MCF 10A (cell line): Measurements from ENCODE around the gene ARL14EPL. TPM values are rescaled to one million over a fixed set of nuclear protein-coding genes. Genes with fewer than 3 reads are reported as not detected.

ENCODE experiments used
- BruUV-seq: library from RNA; stranded (reverse); fragments of 400-500 nt; replicated peaks from 2 replicates; lab custom pipeline; 2021; lab: Mats Ljungman, UMichigan
- CTCF ChIA-PET: fragments of 300-600 bp; sonication (Branson Sonifier 250); formaldehyde crosslinking; extraction: SDS; loops from one replicate; lab custom pipeline; 2021; ENCODE audit warnings: antibody characterized with exemption, inconsistent platforms; lab: Yijun Ruan, JAX
- POLR2A ChIA-PET: fragments of 300-600, 350-650 bp; sonication (Branson Sonifier 250); formaldehyde crosslinking; extraction: SDS; loops from one replicate; lab custom pipeline; 2020; ENCODE audit warnings: antibody characterized with exemption, inconsistent platforms; lab: Yijun Ruan, JAX
- DNase-seq: peaks from one replicate; pipeline ENCODE4 v3.0.0-alpha.2; 2018; ENCODE audit not compliant: unreplicated experiment
- H3K27ac Mint-ChIP-seq: one replicate; pipeline ENCODE4 v1.8.0; 2022; ENCODE audit warnings: mild to moderate bottlenecking, low read depth, mixed read lengths; ENCODE audit not compliant: unreplicated experiment
- H3K27me3 Mint-ChIP-seq: one replicate; pipeline ENCODE4 v1.8.0; 2022; ENCODE audit warnings: mixed read lengths; ENCODE audit not compliant: insufficient read depth, unreplicated experiment
- H3K36me3 Mint-ChIP-seq: one replicate; pipeline ENCODE4 v1.8.0; 2022; ENCODE audit warnings: mild to moderate bottlenecking, moderate library complexity, mixed read lengths; ENCODE audit not compliant: insufficient read depth, unreplicated experiment
- H3K4me1 Mint-ChIP-seq: one replicate; pipeline ENCODE4 v1.8.0; 2022; ENCODE audit warnings: mixed read lengths; ENCODE audit not compliant: insufficient read depth, unreplicated experiment
- H3K4me3 Mint-ChIP-seq: one replicate; pipeline ENCODE4 v1.8.0; 2022; ENCODE audit warnings: mild to moderate bottlenecking, moderate library complexity, mixed read lengths; ENCODE audit not compliant: unreplicated experiment
- H3K9me3 Mint-ChIP-seq: one replicate; pipeline ENCODE4 v1.8.0; 2022; ENCODE audit warnings: mixed read lengths; ENCODE audit not compliant: unreplicated experiment
- CTCF ChIP-seq: fragments of 200-600 bp; IDR thresholded peaks from one replicate; pipeline ENCODE4 v1.8.0; 2022; ENCODE audit warnings: antibody characterized with exemption, mild to moderate bottlenecking; ENCODE audit not compliant: unreplicated experiment
- intact Hi-C: fragments of 100-400 bp; cut with micrococcal nuclease; formaldehyde crosslinking; loops from 2 replicates; pipeline ENCODE4 v1.14.1; 2022
- total RNA-seq: library from RNA; stranded (reverse); gene quantifications from 2 replicates; pipeline ENCODE4 v1.2.3, GENCODE V29; 2022

The ARL14EPL gene
- total RNA-seq, 1 experiment from 2014 or later: not detected

DNA sequence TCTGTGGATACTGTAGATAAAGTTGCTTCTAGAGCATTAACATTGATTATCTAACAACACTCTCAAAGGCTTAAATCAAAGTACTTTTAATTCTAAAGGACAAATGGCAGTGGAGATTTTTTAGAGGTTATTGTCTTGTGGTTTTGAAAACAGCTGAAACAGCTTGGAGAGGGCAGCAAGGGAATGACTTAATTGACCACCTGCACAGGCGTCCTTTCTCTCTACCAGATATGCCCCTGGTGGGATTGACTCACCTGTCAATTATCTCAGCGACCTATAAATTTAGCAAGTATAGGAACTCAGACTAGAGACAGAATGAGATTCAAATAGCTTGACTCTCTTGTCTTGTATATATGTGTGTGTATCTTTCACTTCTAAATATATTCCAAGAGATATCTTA lies 13.5 kb downstream of the ARL14EPL start:
- Mint-ChIP-seq H3K4me1 (no peaks in the 10 kb centered on the region), H3K27me3 (no peaks in the 10 kb centered on the region), H3K36me3 (no peaks in the 10 kb centered on the region), H3K4me3 (no peak overlapping the region), H3K27ac (no peak overlapping the region), H3K9me3 (no peaks in the 10 kb centered on the region)
- no TSS peak for BruUV-seq
- TF ChIP-seq CTCF: no peak
- no peak for DNase-seq
- intact Hi-C loops: no loop called here
- CTCF ChIA-PET: interaction anchor here (1.0 kb wide), 1 partner anchor 10 kb away, joined by 3 read pairs; no protein-coding TSS in a partner anchor
- POLR2A ChIA-PET: no interaction called here

DNA sequence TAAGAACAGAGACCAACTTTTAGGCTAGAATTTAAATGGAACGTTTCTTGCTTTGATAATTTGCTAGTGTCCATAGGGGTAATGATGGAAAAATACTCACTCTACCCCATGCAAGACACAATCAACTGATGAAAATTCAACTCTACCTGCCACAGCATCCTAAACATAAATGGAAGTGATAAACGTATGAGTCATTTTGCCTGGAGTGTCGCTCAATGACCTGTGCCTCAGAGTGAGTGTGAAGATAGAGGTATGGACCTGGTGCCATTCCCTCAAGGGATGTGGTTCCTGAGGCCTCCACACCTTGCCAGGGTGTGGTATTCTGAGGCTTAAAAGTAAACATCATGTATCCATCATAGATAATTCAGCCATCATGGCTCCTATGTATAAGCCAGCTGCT lies 14.0 kb downstream of the ARL14EPL start:
- no TSS peak for BruUV-seq
- intact Hi-C loops: no loop called here
- Mint-ChIP-seq H3K9me3 (no peaks in the 10 kb centered on the region), H3K36me3 (no peaks in the 10 kb centered on the region), H3K4me1 (no peaks in the 10 kb centered on the region), H3K4me3 (no peak overlapping the region), H3K27ac (no peak overlapping the region), H3K27me3 (no peaks in the 10 kb centered on the region)
- DNase-seq: no peak
- no peak for TF ChIP-seq CTCF
- ChIA-PET POLR2A (no interaction called here), CTCF (interaction anchor here (1.0 kb wide), 1 partner anchor 10 kb away, joined by 3 read pairs; no protein-coding TSS in a partner anchor)

GRCh38 chr5:116046823-116047222 lies 14.6 kb downstream of the ARL14EPL start:
- no TSS peak for BruUV-seq
- Mint-ChIP-seq H3K9me3 (no peaks in the 10 kb centered on the region), H3K27ac (no peak overlapping the region)

GRCh38 chr5:116058346-116058936 lies 26.2 kb downstream of the ARL14EPL start:
- Mint-ChIP-seq H3K36me3 (no peaks in the 10 kb centered on the region), H3K27me3 (peaks cover 46% of the 10 kb centered on the region), H3K4me3 (no peak overlapping the region), H3K4me1 (no peaks in the 10 kb centered on the region), H3K9me3 (no peaks in the 10 kb centered on the region), H3K27ac (no peak overlapping the region)
- BruUV-seq: no TSS peak
- no peak for DNase-seq
- intact Hi-C loops: no loop called here
- no peak for TF ChIP-seq CTCF
- POLR2A ChIA-PET: interaction anchor here (0.6 kb wide), 1 partner anchor 428 kb away, joined by 3 read pairs; no protein-coding TSS in a partner anchor
- CTCF ChIA-PET: interaction anchor here (0.5 to 2.1 kb wide), 4 partner anchors 10 to 424 kb away, joined by 3 to 7 read pairs (median 4); no protein-coding TSS in a partner anchor

More at GRCh38 chr5:116046823-116047222, 14.6 kb downstream of the ARL14EPL start:
- CTCF ChIA-PET: interaction anchor here (0.6 to 1.0 kb wide), 2 partner anchors 11 to 15 kb away, joined by 3 read pairs; no protein-coding TSS in a partner anchor
- no peaks in the 10 kb centered on the region for H3K4me1 Mint-ChIP-seq
- DNase-seq: no peak
- H3K36me3 Mint-ChIP-seq: no peaks in the 10 kb centered on the region
- POLR2A ChIA-PET: no interaction called here
- intact Hi-C loops: no loop called here
- no peaks in the 10 kb centered on the region for H3K27me3 Mint-ChIP-seq
- no peak overlapping the region for H3K4me3 Mint-ChIP-seq
- no peak for TF ChIP-seq CTCF
